Body of pancreas (tissue), 4 donors: ENCODE data around the gene TP53BP2. TPM values are rescaled to one million over a fixed set of nuclear protein-coding genes. Genes with fewer than 3 reads are reported as not detected.
A peak's percentile ranks its signal among the peaks of the same experiment; 100 is the strongest.
"Not testable (repeated sequence)": the region's sequence is repeated elsewhere in the genome, so short reads cannot be mapped to it uniquely, and the experiment has no call there.

Experiments used
- ATAC-seq: fragments of 150-250 bp; one replicate; pipeline ENCODE4 v1.9.1; 2016
- DNase-seq, 4 donors: peaks; one replicate each; pipeline ENCODE4 v3.0.0-alpha.2; 2019
- H3K27ac ChIP-seq, 4 donors: fragments of 200-600 bp; sonication (generic); 1 replicate in 3 of 4; 2 replicates in 1 of 4; pipeline versions ENCODE4 v1.5.1 to v1.6.1; 2016 to 2019; ENCODE audit warnings: mild to moderate bottlenecking in 1 of 4, mixed read lengths in 1 of 4, moderate library complexity in 1 of 4
- H3K27me3 ChIP-seq, 2 donors: fragments of 200-600 bp; sonication (generic); one replicate each; pipeline ENCODE4 v1.6.0; 2016; ENCODE audit warnings: mild to moderate bottlenecking in 1 of 2
- H3K36me3 ChIP-seq, 2 donors: fragments of 200-600 bp; sonication (generic); replicated peaks in 1 of 2; 2 replicates each; pipeline ENCODE4 v1.5.1; 2016; ENCODE audit warnings: low read depth in 2 of 2; ENCODE audit not compliant: insufficient read depth in 1 of 2
- H3K4me1 ChIP-seq: fragments of 200-600 bp; sonication (generic); one replicate; pipeline ENCODE4 v1.6.0; 2016
- H3K4me3 ChIP-seq, 2 donors: fragments of 200-600 bp; sonication (generic); 1 replicate in 1 of 2; 2 replicates in 1 of 2; pipeline ENCODE4 v1.5.1; 2016 to 2019
- H3K9me3 ChIP-seq, 3 donors: fragments of 200-600 bp; sonication (generic); 1 replicate in 2 of 3; 2 replicates in 1 of 3; pipeline ENCODE4 v1.5.1; 2016
- POLR2A ChIP-seq, 3 donors: fragments of 450-650 bp; IDR thresholded peaks; one replicate each; pipeline ENCODE4 v1.6.1; 2016; ENCODE audit warnings: antibody characterized with exemption in 3 of 3, mild to moderate bottlenecking in 2 of 3
- WGBS, 2 donors: methylation state at CpG; one replicate each; pipeline ENCODE4 v1.1.5; 2017; 5-methylcytosine and 5-hydroxymethylcytosine counted together
- intact Hi-C: fragments of 100-400 bp; cut with DNase I; formaldehyde crosslinking; loops from one replicate; pipeline ENCODE4 v1.15.1; 2023
- total RNA-seq, 2 donors: library from RNA; depleted of rRNA; stranded (reverse); fragments of >200 nt; gene quantifications; one replicate each; pipeline ENCODE4 v1.1.0, GENCODE V29; 2016
- TF ChIP-seq, protein P1 (sequence below), 7 experiments: fragments of 450-650 bp in 4 of 7; fragments of 200-600 bp in 3 of 7; sonication (generic) in 3 of 7; IDR thresholded peaks; one replicate each; pipeline ENCODE4 v1.5.1; 2016 to 2019; ENCODE audit warnings: antibody characterized with exemption in 7 of 7

Gene TP53BP2, protein sequence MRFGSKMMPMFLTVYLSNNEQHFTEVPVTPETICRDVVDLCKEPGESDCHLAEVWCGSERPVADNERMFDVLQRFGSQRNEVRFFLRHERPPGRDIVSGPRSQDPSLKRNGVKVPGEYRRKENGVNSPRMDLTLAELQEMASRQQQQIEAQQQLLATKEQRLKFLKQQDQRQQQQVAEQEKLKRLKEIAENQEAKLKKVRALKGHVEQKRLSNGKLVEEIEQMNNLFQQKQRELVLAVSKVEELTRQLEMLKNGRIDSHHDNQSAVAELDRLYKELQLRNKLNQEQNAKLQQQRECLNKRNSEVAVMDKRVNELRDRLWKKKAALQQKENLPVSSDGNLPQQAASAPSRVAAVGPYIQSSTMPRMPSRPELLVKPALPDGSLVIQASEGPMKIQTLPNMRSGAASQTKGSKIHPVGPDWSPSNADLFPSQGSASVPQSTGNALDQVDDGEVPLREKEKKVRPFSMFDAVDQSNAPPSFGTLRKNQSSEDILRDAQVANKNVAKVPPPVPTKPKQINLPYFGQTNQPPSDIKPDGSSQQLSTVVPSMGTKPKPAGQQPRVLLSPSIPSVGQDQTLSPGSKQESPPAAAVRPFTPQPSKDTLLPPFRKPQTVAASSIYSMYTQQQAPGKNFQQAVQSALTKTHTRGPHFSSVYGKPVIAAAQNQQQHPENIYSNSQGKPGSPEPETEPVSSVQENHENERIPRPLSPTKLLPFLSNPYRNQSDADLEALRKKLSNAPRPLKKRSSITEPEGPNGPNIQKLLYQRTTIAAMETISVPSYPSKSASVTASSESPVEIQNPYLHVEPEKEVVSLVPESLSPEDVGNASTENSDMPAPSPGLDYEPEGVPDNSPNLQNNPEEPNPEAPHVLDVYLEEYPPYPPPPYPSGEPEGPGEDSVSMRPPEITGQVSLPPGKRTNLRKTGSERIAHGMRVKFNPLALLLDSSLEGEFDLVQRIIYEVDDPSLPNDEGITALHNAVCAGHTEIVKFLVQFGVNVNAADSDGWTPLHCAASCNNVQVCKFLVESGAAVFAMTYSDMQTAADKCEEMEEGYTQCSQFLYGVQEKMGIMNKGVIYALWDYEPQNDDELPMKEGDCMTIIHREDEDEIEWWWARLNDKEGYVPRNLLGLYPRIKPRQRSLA
- total RNA-seq, result 10 to 100 TPM; 22.3 to 30.0 TPM

DNA sequence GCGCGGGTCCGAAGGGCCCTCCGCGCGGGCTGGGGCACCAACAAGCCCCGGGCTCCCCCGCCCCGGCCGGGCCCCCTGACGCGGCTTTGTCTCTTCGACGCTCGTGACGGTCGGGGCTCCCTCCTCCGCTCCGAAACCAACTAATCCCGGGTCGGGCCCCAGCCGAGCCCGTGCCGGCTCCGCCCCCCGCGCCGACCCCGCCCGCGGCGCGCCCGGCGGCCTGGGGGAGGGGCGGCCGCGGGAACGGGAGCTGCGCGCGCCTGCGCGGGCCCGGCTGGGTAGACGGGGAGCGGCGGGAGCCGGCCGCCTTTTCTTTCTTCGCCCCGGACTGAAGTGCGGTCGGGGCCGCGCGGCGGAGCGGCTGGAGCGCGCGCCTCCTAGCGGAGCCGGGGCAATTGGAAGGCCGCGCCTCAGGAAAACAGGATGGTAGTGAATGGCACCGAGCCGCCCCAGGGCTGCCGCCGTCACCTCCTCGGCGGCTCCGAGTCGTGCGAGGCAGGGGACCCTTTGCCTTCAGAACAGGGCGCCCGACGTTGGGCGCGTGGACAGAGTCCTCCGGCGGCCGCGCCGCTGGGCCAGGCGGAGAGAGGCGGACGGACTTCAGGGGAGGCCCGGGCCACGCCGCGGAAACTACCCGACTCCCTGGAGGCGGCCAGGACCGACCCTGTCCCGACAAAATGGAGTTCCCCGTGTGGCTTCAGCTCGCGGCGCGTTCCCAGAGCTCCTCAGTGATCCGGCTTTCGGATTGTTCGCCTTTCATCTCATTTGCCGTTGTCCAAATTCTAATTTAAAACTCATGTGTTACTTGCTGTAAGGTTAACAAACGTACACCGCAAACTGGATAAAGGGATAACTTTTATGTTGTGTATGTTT lies at the start of gene TP53BP2:
Gene TP53BP2, minus strand, starts transcription at position 138 of the 873 bp plus-strand sequence. CDS start 267 bp downstream, outside the sequence.
- peak; percentile 93 for ATAC-seq
- TF ChIP-seq, protein P1, sequence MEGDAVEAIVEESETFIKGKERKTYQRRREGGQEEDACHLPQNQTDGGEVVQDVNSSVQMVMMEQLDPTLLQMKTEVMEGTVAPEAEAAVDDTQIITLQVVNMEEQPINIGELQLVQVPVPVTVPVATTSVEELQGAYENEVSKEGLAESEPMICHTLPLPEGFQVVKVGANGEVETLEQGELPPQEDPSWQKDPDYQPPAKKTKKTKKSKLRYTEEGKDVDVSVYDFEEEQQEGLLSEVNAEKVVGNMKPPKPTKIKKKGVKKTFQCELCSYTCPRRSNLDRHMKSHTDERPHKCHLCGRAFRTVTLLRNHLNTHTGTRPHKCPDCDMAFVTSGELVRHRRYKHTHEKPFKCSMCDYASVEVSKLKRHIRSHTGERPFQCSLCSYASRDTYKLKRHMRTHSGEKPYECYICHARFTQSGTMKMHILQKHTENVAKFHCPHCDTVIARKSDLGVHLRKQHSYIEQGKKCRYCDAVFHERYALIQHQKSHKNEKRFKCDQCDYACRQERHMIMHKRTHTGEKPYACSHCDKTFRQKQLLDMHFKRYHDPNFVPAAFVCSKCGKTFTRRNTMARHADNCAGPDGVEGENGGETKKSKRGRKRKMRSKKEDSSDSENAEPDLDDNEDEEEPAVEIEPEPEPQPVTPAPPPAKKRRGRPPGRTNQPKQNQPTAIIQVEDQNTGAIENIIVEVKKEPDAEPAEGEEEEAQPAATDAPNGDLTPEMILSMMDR (IDR thresholded peaks at IDR 0.05), result peak; percentile 57 to 94 (median 88)
- peak; percentile 93 to 97 (median 94) for TF ChIP-seq POLR2A (IDR thresholded peaks at IDR 0.05)
- Histone ChIP-seq H3K36me3 (no peaks in the 10 kb centered on the region), H3K27ac (peak within 1 kb of the TSS; percentile 97 to 99 (median 98)), H3K27me3 (no peaks in the 10 kb centered on the region), H3K9me3 (no peaks in the 10 kb centered on the region), H3K4me3 (peak within 1 kb of the TSS; percentile 45 to 76), H3K4me1 (peaks cover 31% of the 10 kb centered on the region)
- WGBS, 2 donors, result 0 to 1% methylated on average over 23 to 78 of the region's 107 CpGs
- peak; percentile 91 to 94 (median 92) for DNase-seq
- intact Hi-C loops, result no loop called here

DNA sequence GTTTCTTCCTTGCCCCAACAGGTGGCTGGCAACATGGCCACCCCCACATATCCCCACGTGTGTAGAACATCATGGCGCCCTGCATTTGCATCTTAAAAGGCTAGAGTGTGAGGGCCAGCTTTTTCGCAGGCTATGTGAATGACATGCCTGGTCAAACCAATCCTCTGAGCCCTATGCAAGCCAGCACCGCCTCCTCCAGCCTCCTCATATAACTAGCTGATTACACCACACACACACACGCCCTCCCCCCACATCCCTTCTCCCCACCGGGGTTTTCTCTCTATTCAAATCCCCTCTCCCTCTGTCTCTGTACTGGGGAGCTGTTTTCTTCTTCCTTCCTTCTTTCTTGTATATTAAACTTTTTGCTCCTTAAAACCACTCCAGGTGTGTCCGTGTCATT lies 44.7 kb upstream of the TP53BP2 start:
- H3K9me3 ChIP-seq, H3K27me3 ChIP-seq, intact Hi-C loops, H3K4me1 ChIP-seq, ATAC-seq, H3K36me3 ChIP-seq, DNase-seq, H3K4me3 ChIP-seq, H3K27ac ChIP-seq: not testable (repeated sequence)
- WGBS, 2 donors, result 50 to 63% methylated on average over 4 of the region's 7 CpGs

DNA sequence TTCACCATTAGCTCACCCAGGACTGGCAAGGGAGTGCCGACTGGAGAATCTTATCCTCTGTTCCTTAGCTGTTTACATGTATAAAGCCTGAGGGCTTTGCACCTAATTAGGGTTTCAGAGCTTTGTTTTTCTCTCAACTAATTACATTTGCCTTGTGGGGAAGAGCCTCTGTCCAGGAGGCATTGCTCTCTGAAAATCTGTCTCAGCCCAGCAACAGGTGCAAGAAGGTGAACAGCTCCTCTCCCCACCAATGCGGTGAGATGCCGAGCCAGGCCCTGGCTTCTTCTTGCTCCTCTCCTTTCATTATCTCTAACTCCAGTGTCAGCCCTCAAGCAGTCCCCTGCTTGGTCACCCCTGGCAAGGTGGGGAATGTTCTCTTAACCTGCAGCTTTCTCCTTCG lies 43.6 kb upstream of the TP53BP2 start:
- H3K4me1 ChIP-seq, H3K27ac ChIP-seq, DNase-seq, ATAC-seq, H3K4me3 ChIP-seq, intact Hi-C loops, H3K9me3 ChIP-seq, H3K27me3 ChIP-seq, H3K36me3 ChIP-seq: not testable (repeated sequence)
- WGBS, 2 donors, result 98 to 100% methylated on average over 2 to 4 of the region's 4 CpGs

DNA sequence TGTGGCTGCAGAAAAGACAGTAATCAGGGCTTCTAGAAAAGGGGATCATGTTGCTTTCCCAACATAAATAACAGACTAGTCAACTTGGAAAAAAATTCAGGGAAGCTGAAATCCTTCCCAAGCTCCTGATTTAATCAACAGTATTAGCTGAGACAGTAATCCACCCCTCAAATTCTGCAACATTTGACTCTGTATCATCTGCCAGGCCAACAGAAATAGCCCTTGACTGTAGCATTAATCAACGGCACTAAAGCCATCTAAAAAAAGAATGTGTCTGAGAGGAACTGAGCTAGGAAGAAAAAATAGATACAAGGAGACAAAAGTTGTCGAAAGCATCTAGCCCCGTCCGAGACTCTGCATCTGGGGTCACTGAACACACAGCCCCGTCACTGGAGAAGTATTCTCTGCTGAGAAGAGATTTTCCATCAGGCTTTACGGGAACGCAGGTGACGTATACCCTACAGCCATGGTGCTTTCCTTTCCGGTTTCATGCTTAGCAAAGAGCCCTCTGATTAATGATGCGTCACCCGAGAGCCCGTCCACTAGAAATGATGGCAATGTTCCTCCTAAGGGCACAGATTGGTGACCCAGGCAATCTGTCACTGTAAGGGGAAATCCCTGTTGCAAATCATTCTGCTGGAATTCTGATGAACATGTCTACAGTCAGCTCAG lies 42.1 kb upstream of the TP53BP2 start:
- H3K36me3 ChIP-seq, result no peaks in the 10 kb centered on the region
- H3K4me3 ChIP-seq, result no peak overlapping the region
- intact Hi-C loops, result no loop called here
- no peaks in the 10 kb centered on the region for H3K9me3 ChIP-seq
- DNase-seq, result peak; percentile 28 to 55 (median 32)
- TF ChIP-seq POLR2A (IDR thresholded peaks at IDR 0.05), result no peak
- TF ChIP-seq, protein P1 (IDR thresholded peaks at IDR 0.05), result no peak
- ATAC-seq, result peak; percentile 91
- peaks cover 7% of the 10 kb centered on the region for H3K4me1 ChIP-seq
- peak overlapping the region in 2 of 4 donors; percentile 51 to 62 for H3K27ac ChIP-seq
- no peaks in the 10 kb centered on the region for H3K27me3 ChIP-seq
- WGBS, 2 donors, result 74 to 76% methylated on average over 12 of the region's 12 CpGs

DNA sequence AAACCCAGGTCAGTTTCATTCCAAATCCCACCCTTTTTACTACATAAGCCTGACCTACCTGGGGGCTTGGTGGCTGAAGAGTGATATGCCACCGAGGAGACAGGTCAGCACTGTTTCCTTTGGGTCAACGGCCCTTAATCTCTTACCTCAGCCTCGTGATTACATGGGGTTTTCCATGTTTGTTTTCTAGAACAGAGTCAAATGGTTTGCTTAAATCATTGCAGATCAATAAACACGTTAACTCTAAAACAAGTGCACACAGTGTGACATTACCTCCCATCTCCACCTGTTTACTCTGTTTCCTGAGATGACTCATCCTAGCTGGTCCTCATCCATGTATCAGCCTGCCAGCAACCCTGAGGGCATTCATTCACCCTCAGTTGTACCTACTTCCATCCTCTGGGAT lies 40.8 kb upstream of the TP53BP2 start:
- WGBS, 2 donors, result 14 to 31% methylated on average over 4 of the region's 4 CpGs

More for the DNA sequence above, 40.8 kb upstream of the TP53BP2 start:
- TF ChIP-seq POLR2A (IDR thresholded peaks at IDR 0.05), result no peak
- TF ChIP-seq, protein P1 (IDR thresholded peaks at IDR 0.05), result no peak
- Histone ChIP-seq H3K27ac (peak overlapping the region in 2 of 4 donors; percentile 41 to 62), H3K4me1 (peaks cover 7% of the 10 kb centered on the region), H3K27me3 (no peaks in the 10 kb centered on the region), H3K9me3 (no peaks in the 10 kb centered on the region), H3K36me3 (no peaks in the 10 kb centered on the region), H3K4me3 (no peak overlapping the region)
- ATAC-seq (peak; percentile 68), DNase-seq (no peak)
- intact Hi-C loops, result no loop called here
